Fibroblast of lung (primary cell): ENCODE data around the gene GOLT1B. TPM values are rescaled to one million over a fixed set of nuclear protein-coding genes. Genes with fewer than 3 reads are reported as not detected.

Experiments
- DNase-seq, 2 donors: peaks; one replicate each; pipeline versions ENCODE4 v3.0.0 to v3.0.0-alpha.2; 2010; ENCODE audit warnings: low read depth in 2 of 2
- H2AFZ ChIP-seq: 2 replicates; pipeline ENCODE4 v1.5.1; 2012; ENCODE audit warnings: low read length, control low read depth, inconsistent platforms
- H3K27ac ChIP-seq: 2 replicates; pipeline ENCODE4 v1.5.1; 2011; ENCODE audit warnings: low read length, control low read depth; ENCODE audit not compliant: insufficient read depth
- H3K27me3 ChIP-seq: 2 replicates; pipeline ENCODE4 v1.5.1; 2011; ENCODE audit warnings: mild to moderate bottlenecking, low read length; ENCODE audit not compliant: control insufficient read depth, insufficient read depth
- H3K36me3 ChIP-seq: 2 replicates; pipeline ENCODE4 v1.5.1; 2011; ENCODE audit warnings: low read length; ENCODE audit not compliant: control insufficient read depth, insufficient read depth
- H3K4me1 ChIP-seq: 2 replicates; pipeline ENCODE4 v1.5.1; 2011; ENCODE audit warnings: low read length; ENCODE audit not compliant: control insufficient read depth, insufficient read depth; ENCODE audit errors: extremely low read depth
- H3K4me2 ChIP-seq: 2 replicates; pipeline ENCODE4 v1.5.1; 2011; ENCODE audit warnings: low read length, control low read depth; ENCODE audit not compliant: insufficient read depth; ENCODE audit errors: extremely low read depth
- H3K4me3 ChIP-seq, 4 experiments: fragments of 200-600 bp in 1 of 4; sonication (generic) in 1 of 4; replicated peaks in 1 of 4; 2 replicates each; pipeline ENCODE4 v1.5.1; 2011 to 2016; ENCODE audit warnings: low read length in 4 of 4, low read depth in 3 of 4, mild to moderate bottlenecking in 3 of 4, control low read depth in 2 of 4, inconsistent platforms in 1 of 4, mixed read lengths in 1 of 4; ENCODE audit not compliant: insufficient read depth in 1 of 4; ENCODE audit errors: control extremely low read depth in 1 of 4
- H3K79me2 ChIP-seq: 2 replicates; pipeline ENCODE4 v1.5.1; 2012; ENCODE audit warnings: mild to moderate bottlenecking, low read length, inconsistent platforms; ENCODE audit not compliant: control insufficient read depth, insufficient read depth
- H3K9ac ChIP-seq: 2 replicates; pipeline ENCODE4 v1.5.1; 2011; ENCODE audit warnings: mild to moderate bottlenecking, low read length, control low read depth; ENCODE audit not compliant: insufficient read depth
- H3K9me3 ChIP-seq: 2 replicates; pipeline ENCODE4 v1.5.1; 2012; ENCODE audit warnings: low read depth, low read length; ENCODE audit not compliant: control insufficient read depth, insufficient read depth
- H4K20me1 ChIP-seq: 2 replicates; pipeline ENCODE4 v1.5.1; 2011; ENCODE audit warnings: low read length; ENCODE audit not compliant: control insufficient read depth, insufficient read depth; ENCODE audit errors: extremely low read depth
- EZH2 ChIP-seq: IDR thresholded peaks from 2 replicates; pipeline ENCODE4 v1.5.1; 2012; ENCODE audit warnings: low read length, control low read depth, mild to moderate bottlenecking; ENCODE audit errors: missing control alignments
- polyA plus RNA-seq, 2 donors: library from polyadenylated mRNA; depleted of rRNA in 1 of 2; stranded (reverse) in 1 of 2; unstranded in 1 of 2; fragments of >200 nt; gene quantifications; 2 replicates each; pipeline ENCODE4 v1.2.1, GENCODE V29; 2011 to 2012; ENCODE audit warnings: missing spikeins in 1 of 2
- total RNA-seq: library from RNA; depleted of rRNA; stranded (reverse); fragments of >200 nt; gene quantifications from 2 replicates; pipeline ENCODE4 v1.2.1, GENCODE V29; 2014
- TF ChIP-seq, protein P1 (sequence below), 2 donors: IDR thresholded peaks in 1 of 2; conservative IDR thresholded peaks in 1 of 2; 1 replicate in 1 of 2; 2 replicates in 1 of 2; pipeline ENCODE4 v1.5.1; 2011 to 2012; ENCODE audit warnings: low read length in 2 of 2, control low read depth in 1 of 2, inconsistent platforms in 1 of 2, low read depth in 1 of 2, mild to moderate bottlenecking in 1 of 2

The GOLT1B gene
- total and polyA plus RNA-seq, 2 donors (not counting 1 experiment from before 2014, with no cell fraction given): 41.3 to 56.8 TPM

- H3K4me2 ChIP-seq: no peak overlapping the region
- H3K9ac ChIP-seq: no peak overlapping the region
- no peak overlapping the region for H3K27ac ChIP-seq
- TF ChIP-seq, protein P1, sequence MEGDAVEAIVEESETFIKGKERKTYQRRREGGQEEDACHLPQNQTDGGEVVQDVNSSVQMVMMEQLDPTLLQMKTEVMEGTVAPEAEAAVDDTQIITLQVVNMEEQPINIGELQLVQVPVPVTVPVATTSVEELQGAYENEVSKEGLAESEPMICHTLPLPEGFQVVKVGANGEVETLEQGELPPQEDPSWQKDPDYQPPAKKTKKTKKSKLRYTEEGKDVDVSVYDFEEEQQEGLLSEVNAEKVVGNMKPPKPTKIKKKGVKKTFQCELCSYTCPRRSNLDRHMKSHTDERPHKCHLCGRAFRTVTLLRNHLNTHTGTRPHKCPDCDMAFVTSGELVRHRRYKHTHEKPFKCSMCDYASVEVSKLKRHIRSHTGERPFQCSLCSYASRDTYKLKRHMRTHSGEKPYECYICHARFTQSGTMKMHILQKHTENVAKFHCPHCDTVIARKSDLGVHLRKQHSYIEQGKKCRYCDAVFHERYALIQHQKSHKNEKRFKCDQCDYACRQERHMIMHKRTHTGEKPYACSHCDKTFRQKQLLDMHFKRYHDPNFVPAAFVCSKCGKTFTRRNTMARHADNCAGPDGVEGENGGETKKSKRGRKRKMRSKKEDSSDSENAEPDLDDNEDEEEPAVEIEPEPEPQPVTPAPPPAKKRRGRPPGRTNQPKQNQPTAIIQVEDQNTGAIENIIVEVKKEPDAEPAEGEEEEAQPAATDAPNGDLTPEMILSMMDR (conservative IDR thresholded peaks at IDR 0.05 in 1 of 2, IDR thresholded peaks at IDR 0.05 in 1 of 2; ENCODE audit: low read depth in 1 of 2, low read length in 2 of 2): no peak
- no peak for TF ChIP-seq EZH2
- no peaks in the 10 kb centered on the region for H3K27me3 ChIP-seq
- H3K4me3 ChIP-seq: no peak overlapping the region
- H3K79me2 ChIP-seq: no peaks in the 10 kb centered on the region
- H3K4me1 ChIP-seq: no peaks in the 10 kb centered on the region
- no peak overlapping the region for H2AFZ ChIP-seq
- peaks cover 8% of the 10 kb centered on the region for H3K36me3 ChIP-seq
- no peaks in the 10 kb centered on the region for H4K20me1 ChIP-seq
- no peak for DNase-seq
- no peaks in the 10 kb centered on the region for H3K9me3 ChIP-seq
Observed at GRCh38 chr12:21518451-21518850, 16.9 kb downstream of the GOLT1B start.

DNA sequence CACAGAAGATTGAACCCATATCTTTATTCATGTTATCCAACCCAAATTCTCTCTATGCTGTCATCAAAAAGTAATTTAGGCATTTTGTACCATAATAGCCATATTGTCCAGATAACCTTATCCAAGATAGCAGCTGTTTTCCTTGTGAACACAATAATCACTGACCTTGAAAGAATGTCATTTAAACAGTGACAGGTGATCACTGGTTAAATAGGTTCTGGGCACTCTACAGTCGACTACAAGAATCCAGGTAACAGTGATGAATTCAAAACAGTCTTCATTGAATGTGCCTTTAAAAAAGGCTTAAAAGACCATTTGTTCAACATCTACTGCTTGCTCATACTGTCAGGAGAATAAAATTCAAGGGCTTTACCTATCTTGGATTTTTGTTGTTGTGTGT is 20.0 kb downstream of the GOLT1B start:
- DNase-seq: no peak
- H3K9ac ChIP-seq: no peak overlapping the region
- no peak overlapping the region for H3K4me2 ChIP-seq
- no peak overlapping the region for H3K4me3 ChIP-seq
- no peaks in the 10 kb centered on the region for H3K36me3 ChIP-seq
- H3K79me2 ChIP-seq: no peaks in the 10 kb centered on the region
- TF ChIP-seq, protein P1 (conservative IDR thresholded peaks at IDR 0.05 in 1 of 2, IDR thresholded peaks at IDR 0.05 in 1 of 2; ENCODE audit: low read depth in 1 of 2, low read length in 2 of 2): no peak
- TF ChIP-seq EZH2: no peak
- H3K9me3 ChIP-seq: no peaks in the 10 kb centered on the region
- no peak overlapping the region for H3K27ac ChIP-seq
- H3K4me1 ChIP-seq: no peaks in the 10 kb centered on the region
- H3K27me3 ChIP-seq: no peaks in the 10 kb centered on the region
- H2AFZ ChIP-seq: no peak overlapping the region
- H4K20me1 ChIP-seq: no peaks in the 10 kb centered on the region

DNA sequence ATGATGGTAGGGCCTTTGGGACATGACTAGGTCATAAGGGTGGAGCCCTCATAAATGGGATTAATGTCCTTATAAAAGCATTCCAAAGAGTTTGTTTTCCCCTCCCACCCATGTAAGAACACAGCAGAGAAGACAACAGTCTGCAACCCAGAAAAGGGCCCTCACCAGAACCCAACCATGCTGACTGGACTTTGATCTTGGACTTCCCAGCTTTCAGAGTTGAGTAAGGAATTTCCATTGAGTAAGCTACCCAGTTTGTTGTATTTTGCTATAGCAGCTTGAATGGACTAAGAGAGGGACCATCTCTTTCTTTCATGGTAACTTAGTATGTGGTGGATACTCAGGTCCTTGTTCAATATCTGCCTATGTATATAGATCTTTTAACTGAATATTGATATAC is 21.6 kb downstream of the GOLT1B start:
- TF ChIP-seq, protein P1 (conservative IDR thresholded peaks at IDR 0.05 in 1 of 2, IDR thresholded peaks at IDR 0.05 in 1 of 2; ENCODE audit: low read depth in 1 of 2, low read length in 2 of 2): no peak
- no peak for TF ChIP-seq EZH2
- Histone ChIP-seq H3K4me3 (no peak overlapping the region), H3K36me3 (no peaks in the 10 kb centered on the region), H3K4me1 (no peaks in the 10 kb centered on the region), H3K9me3 (no peaks in the 10 kb centered on the region), H3K27ac (no peak overlapping the region), H3K9ac (no peak overlapping the region), H3K79me2 (no peaks in the 10 kb centered on the region), H3K4me2 (no peak overlapping the region), H4K20me1 (no peaks in the 10 kb centered on the region), H2AFZ (no peak overlapping the region), H3K27me3 (no peaks in the 10 kb centered on the region)
- DNase-seq: no peak
